SH-SY5Y (cell line): ENCODE results near the gene FOXK1.

ENCODE experiments used
- GATA2 ChIP-seq: IDR thresholded peaks from 2 replicates; pipeline ENCODE4 v1.6.1; 2011; ENCODE audit warnings: mild to moderate bottlenecking, low read depth, low read length
- GATA3 ChIP-seq: IDR thresholded peaks from 2 replicates; pipeline ENCODE4 v1.6.1; 2011; ENCODE audit warnings: low read depth, mild to moderate bottlenecking, low read length, moderate library complexity

DNA sequence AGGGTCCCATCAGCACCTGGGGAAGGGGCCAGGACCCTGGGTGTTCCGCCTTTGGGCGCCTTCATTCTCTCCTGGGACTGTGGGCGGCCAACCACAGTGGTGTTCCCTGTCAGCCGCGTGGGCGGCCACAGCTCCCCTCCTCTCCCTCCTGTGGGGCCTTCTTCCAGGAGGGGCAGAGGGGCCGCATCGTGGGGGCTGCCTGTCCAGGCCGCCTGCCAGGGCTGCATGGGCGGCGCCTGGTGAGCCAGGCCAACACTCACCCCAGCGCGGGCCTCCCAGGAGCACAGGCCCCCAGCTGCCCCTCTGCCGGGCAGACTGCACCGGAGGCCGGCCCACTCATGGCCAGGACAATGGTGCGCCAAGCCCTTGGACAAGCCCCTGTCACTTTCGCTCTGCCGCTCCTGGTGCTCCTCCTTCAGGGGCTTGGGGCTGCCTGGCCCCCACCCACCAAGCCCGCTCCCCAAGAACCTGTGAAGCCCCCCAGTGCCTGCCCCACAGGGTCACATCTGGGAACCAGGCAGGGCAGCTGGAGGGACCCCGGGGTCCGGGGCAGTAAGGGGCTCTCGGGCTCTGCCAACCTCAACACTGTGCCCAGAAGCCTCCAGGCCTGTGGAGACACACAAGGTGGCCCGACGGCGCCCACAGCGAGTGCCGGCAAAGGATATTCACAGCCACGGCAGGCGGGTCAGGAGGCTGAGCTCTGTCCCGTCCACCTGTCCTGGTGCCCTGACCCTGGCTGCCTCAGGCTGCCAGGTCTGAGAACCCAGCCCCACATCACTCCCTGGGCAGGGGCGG, 136.1 kb downstream of the FOXK1 start:
- no peak for TF ChIP-seq GATA2
- no peak for TF ChIP-seq GATA3
